Measurements from ENCODE around the gene RIT2. TPM values are rescaled to one million over a fixed set of nuclear protein-coding genes. Genes with fewer than 3 reads are reported as not detected.

The RIT2 gene
- polyA plus RNA-seq, 1 donor = not detected

DNA sequence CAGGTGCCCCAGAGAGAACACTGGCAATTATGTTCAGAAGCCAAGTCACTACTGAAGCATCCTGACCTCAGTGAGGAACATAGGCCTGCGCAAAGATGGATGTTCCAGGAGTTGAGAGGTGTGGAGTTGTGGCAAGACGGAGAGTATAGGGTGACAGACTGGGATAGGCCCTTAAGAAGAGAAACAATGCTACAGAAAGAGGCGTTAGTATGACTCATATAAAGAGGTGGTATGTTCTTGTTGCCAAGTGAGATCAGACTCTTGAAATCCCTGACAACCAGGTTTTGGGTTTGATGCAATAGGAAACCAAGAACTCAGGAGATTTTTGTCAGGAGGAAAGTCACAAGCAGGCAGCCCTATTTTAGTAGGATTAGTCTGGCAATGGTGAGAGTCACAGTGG, 185.6 kb downstream of the RIT2 start:
- DNase-seq (ENCODE audit: low read depth) = no peak

DNA sequence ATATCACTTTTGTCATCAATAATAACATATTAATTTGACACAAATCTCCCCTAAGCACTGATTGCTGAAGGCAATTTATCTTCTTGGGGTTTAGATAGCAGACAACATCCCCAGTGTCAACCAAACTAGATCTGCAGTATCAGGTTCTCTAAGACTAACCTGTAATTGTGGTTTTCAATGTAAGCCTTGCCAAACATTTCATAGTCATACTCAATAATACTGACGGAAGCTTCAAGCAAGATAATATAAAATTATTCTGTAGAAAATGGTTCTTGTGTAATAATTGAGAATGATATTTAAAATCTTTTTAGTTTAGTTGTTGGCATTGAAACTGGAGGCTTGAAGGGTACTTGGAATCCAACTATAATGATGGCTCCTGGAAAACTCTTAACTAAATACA, 186.3 kb downstream of the RIT2 start:
- DNase-seq (ENCODE audit: low read depth) = no peak

DNA sequence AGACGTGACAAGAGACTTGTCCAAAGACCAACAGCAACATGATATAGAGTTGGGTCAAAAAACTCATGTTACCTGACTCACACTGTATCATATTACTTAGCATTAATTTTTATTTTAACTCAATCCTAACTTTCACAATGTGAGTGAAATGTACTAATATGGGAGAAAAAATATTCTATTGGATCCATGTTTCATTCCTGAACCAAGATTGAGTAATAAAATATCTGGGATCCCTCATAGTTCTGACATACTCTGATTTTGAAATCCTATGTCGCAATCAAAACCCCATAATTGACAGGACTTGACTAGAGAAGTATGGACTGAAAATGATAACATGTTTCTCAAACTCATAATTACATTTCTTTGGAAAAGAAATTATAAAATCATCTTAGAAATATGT, 190.4 kb downstream of the RIT2 start:
- DNase-seq (ENCODE audit: low read depth) = no peak

DNA sequence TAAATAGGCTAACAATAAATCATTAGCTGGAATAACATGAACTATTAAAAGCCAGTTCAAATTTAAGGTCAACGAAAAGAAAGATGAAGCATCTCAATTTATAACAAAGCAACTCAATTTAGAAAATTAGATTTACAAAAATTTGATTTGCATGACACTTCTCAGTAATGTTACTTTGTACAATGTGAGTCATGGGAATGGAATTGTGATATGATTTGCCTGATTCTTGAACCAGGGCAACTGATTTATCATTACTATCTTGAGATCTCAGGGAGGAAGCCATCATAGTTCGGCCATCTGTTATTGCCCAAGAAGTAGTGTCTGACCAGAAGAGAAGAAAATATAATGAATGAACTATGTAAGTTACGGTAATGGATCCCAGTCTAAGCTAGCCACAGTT, 193.1 kb downstream of the RIT2 start:
- no peak for DNase-seq (ENCODE audit: low read depth)

DNA sequence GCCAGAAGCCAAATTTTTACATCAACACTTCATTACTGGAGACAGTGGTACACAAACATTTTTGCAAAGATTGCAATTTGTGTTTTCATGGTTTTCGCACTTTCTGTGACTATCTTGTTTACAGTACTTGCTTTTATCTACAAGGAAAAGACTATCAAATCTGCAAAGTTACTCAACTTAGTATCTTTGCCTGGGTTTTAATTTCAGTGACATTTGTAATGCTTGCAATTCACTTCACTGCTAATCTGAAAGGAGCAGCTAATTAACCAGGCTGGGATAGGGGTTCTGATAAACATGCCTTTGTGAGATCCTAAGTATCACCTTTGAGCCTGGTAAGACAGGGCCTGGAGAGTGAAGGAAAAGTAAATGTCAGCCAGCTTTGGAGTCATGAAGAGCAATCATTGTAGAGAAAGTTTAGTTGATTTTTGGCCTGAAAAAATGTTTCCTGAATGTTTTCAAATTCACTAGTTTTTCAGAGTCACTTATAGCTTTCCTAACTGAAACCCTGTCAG, 194.2 kb downstream of the RIT2 start:
- DNase-seq (ENCODE audit: low read depth) = no peak

DNA sequence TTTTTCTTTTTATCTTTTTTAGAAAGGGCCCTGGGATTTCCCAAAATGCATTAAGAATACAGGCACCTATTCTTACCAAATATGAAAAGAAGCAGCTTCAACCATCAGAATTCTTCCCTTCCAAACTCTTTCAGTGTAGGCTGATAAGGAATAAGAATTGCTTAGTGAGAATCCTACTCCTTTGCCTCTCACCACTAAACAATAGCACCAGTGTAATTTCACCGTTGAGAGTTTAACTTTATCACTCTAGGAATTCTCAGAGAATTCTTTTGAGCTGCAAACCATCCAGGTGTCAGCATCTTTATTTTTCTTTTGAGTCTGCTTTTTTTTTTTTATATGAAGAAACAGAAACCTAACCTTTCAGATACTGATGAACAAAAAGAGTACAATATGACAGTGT, 194.9 kb downstream of the RIT2 start:
- DNase-seq (ENCODE audit: low read depth) = no peak

DNA sequence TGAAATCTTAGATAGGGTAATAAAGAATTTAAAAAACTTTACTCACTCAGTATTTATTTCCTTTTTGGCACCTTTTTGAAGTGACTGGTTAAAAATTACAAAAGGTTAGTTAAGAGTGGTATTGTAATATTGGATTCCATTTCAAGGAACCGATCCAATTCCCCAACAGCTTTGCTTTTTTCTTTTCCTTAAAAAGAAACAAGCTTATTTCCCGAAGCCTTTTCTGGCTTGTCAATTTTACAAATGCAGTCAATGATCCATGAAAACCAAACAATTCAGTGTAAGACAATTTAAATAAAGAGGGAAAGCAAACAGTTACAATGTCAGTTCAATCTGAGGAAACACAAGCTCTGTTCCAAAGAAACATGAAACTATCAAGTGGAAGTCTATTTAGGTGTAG, 200.2 kb downstream of the RIT2 start:
- DNase-seq (ENCODE audit: low read depth) = no peak

DNA sequence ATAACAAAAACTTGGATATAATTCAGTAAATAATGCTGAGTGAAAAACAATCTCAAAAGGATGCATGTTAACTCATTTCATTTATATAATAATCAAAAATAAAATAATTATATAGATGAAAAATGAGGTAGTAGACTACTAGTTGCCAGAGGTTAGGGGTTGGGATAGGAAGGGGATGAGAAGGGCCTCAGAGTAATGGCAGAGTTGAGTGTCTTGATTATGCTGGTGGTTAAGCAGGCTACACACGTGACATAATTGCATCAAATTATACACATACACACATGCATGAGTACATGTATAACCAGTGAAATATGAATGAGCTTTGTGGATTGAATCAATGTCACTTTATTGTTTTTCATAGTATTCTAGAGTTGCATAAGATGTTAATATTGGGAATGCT, 201.0 kb downstream of the RIT2 start:
- no peak for DNase-seq (ENCODE audit: low read depth)

DNA sequence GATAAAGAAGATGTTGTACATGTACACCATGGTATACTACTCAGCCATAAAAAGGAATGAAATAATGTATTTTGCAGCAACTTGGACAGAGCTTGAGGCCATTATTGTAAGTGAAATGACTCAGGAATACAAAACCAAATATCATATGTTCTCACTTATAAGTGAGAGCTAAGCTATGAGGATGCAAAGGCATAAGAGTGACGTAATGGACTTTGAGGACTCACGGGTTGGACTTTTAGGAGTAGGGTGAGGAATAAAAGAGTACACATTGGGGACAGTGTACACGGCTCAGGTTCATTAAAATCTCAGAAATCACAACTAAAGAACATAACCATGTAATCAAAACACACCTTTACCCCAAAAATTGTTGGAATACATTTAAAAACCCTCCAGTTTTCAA, 206.4 kb downstream of the RIT2 start:
- no peak for DNase-seq (ENCODE audit: low read depth)

DNA sequence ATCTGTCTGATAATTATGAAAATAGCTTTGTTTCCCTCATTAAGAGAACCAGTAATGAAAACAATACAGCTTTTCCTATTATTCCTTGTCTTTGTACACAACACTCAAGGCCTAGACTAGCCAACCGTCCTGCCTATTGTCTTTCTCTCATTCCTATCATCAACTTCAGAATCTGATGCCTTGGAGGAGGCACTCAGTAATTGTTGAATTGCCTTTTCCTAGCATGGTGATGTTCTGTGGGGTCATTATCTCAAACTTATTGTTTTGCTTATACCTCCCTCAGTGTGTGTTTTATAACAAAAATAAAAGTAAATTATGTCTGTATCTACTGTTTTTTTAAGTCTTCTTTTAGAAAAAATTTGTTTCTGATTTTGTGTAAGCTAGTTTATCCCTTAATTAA, 208.7 kb downstream of the RIT2 start:
- DNase-seq (ENCODE audit: low read depth) = no peak

DNA sequence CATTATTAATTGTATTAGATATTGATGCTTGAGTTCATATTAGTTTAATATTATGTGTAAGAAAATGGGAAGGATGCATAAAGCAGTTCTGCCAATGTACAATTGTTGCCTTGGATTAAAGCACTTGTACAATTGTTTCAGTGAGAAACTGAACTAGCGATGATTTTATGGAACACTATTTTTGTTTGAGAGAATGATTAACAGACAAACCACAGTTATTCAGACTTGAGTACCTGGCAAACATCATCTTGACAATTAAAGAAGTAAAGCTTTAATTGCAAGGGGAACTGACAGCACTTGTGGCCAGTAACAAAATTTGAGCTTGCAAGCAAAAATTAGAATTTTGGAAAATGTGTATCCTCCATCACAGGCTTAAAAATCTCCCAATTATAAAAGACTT, 214.3 kb downstream of the RIT2 start:
- DNase-seq (ENCODE audit: low read depth) = no peak

DNA sequence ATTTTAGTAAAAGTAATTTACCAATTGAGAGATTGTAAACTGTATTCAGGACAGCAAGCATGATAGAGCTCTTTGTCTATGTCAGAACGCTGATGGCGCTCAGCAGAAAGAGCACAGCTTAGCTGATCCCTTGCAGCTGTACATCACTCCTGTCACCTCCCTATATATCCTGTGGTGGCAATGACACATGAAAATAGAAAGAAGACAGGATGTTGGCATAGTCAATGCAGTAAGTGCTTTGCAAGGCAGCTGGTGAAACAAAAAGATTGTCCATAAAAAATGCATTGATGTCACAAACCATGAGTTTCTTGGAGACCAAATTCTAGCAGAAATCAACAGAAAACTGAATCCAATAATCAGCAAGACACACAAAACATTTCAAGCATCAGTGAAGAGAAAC, 221.5 kb downstream of the RIT2 start:
- no peak for DNase-seq (ENCODE audit: low read depth)

DNA sequence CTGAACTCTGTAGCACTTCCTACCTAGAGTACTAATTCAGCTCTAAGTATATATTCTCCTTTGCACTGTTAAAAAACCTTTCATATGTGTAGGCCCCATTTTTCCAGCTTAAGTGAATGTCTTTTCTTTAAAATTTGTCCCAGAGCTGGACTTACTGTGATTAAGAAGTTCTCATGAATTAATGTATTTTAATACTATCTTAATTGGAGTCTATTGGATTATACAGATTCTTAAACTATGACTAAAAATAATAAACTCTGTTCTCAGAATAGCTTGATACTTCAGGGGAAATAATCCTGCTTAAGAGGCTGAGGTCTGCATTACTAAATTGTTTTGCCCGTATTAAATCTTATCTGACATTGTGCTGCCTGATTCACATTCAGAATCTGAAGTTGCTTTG, 223.3 kb downstream of the RIT2 start:
- DNase-seq (ENCODE audit: low read depth) = no peak

DNA sequence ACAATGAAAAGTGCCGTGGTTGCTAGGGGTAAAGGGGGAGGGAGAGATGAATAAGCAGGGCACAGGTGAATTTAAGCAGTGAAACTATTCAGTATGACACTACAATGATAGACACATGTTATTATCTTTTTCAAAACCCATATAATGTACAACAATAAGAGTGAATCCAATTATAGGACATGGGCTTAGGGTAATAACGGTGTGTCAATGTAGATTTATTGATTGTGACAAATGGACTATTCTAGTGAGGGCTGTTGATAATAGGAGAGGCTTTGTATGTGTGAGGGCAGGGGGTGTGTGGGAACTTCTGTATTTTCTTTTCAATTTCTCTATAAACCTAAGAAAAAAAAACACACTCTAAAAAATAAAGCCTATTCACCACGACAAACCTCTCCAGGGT, 223.8 kb downstream of the RIT2 start:
- DNase-seq (ENCODE audit: low read depth) = no peak

DNA sequence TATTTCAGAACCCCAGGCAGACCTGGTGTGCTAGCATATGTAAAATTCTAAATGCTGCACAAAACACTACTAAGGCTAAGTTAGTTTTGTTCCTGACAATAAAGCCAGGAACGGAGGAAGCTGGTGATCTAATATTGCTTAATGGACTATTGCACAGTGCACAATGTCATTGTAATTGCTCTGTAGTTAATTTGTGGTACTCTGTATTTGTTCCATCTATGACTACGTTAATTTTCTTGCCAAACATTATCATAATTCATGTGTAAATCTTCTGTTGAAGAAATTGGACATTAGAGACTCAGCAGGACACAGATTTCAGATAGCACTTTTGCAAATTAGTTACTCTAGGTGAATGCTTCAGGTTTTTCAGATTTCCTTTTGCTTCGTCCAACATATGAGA, 232.3 kb downstream of the RIT2 start:
- DNase-seq (ENCODE audit: low read depth) = no peak

DNA sequence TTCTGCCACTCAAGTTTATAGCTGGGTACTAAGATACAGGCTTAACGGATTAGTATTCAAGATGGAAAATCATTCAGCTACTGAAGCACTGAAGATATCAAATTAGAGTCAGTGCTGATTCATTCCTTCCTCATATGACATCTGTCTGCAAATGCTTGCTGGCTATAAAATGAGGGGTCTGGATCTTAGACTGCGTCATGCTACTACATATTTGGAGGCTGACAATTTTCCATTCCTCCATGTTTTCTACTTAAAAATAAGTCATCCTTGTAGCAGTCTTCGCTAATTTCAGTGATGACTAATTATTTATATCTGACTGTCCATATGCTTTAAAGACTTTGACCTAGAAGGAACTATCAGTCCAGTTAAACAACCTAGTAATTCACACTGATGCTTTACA, 233.4 kb downstream of the RIT2 start:
- DNase-seq (ENCODE audit: low read depth) = no peak

DNA sequence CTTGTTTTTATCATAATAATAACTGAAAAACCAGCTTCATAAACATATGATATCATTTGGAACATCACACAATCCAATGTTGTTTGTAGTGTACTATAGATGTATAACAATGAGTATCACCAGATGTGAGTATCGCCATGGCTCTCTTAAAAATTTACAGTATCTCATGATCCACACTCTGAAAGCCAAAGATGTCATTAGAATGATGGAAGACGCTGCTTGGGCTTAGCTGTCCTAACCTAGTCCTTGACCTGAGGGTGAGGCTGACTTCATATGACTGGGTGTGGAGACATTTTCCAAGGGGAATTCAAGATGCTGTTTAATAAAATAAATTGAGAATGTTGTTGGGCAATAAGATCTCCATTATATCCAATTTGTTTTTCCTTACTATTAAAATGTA, 242.6 kb downstream of the RIT2 start:
- no peak for DNase-seq (ENCODE audit: low read depth)

DNA sequence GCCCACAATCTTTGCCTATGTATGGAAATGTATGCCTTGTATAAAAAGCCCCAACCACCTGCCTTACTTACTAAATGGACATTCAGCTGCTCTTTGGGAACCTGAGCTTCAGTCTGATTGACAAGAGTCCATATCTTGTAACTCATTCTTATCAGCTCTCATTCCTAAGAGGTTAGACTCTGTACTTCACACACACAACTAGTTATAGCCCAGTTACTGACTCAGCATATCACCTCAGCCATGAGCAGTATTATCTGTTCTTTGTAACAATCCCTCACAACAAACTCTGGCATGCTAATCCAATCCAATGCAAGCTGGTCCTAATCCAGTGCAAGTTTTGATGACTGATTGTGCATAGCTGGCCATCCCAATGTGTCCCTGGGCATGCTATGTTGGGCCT, 250.6 kb downstream of the RIT2 start:
- no peak for DNase-seq (ENCODE audit: low read depth)

DNA sequence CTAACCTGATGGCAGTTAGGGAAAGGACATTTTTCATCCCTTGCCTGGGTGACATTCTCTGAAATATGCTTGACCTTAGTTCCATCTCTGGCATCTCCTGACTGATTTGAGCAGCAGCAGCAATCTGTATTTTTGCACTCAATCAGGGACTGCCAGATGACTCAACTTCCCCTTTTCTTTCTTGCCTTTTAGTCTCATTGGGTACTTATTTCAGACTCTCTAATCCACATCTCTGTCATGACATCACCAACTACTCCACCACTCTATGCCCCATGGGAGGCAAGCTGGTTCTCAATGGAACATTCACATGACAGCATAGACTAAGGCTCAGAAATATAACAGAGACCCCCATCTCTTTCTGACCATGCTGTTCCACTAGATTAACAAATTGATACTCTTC, 254.2 kb downstream of the RIT2 start:
- DNase-seq (ENCODE audit: low read depth) = no peak

DNA sequence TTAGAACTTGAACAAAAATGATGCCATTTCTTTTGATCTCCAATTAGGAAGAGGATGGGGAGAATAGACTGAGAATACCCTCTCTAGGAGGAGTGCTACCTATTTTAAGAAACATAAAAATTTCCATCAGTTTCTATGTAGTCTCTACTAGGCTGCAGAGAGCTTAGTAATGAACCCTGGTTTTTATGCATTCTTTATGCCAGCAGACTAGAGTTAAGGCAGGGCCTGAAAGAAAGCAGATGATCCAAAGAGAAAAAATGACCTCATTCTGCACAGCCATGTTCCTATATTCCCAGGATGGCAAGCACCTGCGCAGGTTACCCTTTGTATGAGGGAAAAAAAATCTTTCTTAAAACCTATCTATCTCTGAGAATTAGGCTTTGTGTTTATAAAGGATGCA, 254.9 kb downstream of the RIT2 start:
- DNase-seq (ENCODE audit: low read depth) = no peak

DNA sequence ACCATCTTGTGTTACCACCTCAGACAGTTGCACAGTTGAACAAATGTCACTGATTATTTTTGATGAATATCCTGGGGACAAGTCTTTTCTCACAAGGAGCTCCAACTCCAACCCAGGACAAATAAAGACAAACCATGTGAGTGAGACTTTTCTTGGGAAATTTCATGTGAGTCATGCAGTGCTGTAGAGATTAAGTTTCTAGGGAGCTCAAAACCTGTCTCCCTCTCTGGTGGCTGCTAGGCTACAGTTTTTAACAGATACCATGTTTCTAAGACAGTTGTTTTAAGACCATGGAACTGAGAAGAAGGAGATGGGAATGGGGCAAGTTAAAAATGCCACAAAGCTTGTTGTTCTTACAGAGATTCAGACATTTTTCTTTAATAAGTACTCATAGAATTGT, 255.5 kb downstream of the RIT2 start:
- no peak for DNase-seq (ENCODE audit: low read depth)

DNA sequence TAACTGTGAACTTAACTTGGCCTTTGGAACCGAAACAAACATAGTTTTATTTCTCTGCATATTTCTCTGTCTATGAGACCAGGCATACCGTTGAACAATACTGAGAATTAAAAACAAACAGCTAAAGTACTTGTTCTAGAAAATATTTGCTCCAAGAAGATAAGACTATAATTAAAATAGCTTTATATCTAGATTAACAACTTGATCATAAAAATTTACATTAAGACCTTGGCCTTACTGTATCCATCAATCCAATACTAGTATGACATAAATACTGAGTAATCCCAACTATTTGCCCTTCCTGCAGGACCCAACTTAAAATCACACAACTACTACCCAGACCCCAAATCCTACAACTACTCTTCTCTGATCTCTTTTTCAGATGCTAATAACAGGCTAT, 260.9 kb downstream of the RIT2 start:
- no peak for DNase-seq (ENCODE audit: low read depth)

DNA sequence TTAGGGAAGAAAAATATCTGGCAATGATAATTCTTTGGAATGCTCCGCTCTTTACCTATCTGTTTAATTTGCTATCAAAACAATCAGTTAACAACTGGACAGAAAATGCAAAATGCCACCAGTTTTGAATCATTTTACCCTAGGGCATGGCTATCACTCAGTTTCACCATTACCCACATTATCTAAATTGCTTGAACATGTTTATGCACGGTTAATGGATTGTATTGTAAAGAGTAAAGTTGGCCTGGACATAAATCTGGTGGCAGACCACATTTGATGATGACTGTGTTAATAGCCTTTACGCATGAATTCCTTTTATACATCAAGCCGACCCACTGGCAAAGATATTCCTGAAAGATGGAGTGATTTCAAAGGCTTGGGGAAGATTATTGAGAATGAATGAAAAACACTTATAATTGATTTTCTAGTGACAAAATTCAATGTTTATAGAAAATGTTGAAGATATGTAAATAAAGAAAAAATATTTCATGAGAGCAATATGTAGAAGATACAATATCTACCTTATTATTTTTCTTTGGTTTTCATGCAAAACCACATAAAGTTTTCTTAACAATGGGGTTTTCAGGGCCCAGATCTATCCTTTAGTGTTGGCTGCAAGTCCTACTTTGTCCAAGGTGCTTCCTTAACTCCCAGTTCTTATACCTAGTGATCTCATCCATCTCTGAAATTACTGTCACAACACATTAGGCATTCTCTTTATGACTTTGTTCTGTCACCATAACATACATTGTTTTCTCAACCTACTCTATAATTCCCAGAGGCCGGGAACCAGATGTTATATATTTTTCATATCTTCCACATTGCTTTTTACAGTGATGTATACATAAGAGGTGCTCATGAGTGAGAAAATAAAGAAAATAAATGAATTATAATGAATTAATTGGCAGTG, 265.1 kb downstream of the RIT2 start:
- no peak for DNase-seq (ENCODE audit: low read depth)

DNA sequence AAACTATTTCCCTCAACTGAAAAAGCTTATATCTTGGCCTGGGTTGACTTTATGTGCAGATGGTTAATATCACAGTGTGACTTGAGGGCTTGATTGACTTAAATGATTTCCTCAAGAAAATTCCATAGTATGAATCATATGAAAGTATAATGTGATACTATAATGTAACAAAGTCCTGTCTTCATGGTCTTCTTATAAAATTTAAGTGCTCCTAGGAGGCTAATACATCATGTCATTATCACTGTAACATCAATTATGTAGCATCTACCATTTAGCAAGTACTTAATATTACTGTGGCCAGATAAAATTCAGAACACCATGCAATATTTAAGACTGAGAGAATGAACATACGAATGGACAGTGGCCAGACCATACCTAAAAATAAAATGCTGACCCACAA, 276.1 kb downstream of the RIT2 start:
- DNase-seq (ENCODE audit: low read depth) = no peak
